Activated T-cell treated with anti-CD3 and anti-CD28 coated beads, Interleukin-2, amount 50 U/mL, for 24 hours (primary cell): ENCODE results near the gene MS4A8.
"Not testable (repeated sequence)": the region's sequence is repeated elsewhere in the genome, so short reads cannot be mapped to it uniquely, and the experiment has no call there.

ENCODE experiments used
- DNase-seq: peaks from one replicate; pipeline ENCODE4 v3.0.0-alpha.2; 2020
- H3K27ac Mint-ChIP-seq: 2 replicates; pipeline ENCODE4 v1.8.0; 2020; ENCODE audit warnings: mild to moderate bottlenecking, mixed read lengths
- H3K27me3 Mint-ChIP-seq: 2 replicates; pipeline ENCODE4 v1.8.0; 2020; ENCODE audit warnings: mixed read lengths
- H3K36me3 Mint-ChIP-seq: 2 replicates; pipeline ENCODE4 v1.8.0; 2020; ENCODE audit warnings: low read depth, mixed read lengths
- H3K4me1 Mint-ChIP-seq: 2 replicates; pipeline ENCODE4 v1.8.0; 2020; ENCODE audit warnings: low read depth, mixed read lengths
- H3K4me3 Mint-ChIP-seq: 2 replicates; pipeline ENCODE4 v1.8.0; 2020; ENCODE audit warnings: mild to moderate bottlenecking, moderate library complexity, mixed read lengths
- H3K9me3 Mint-ChIP-seq: 2 replicates; pipeline ENCODE4 v1.8.0; 2020; ENCODE audit warnings: mixed read lengths

The MS4A8 gene

GRCh38 chr11:60747359-60747873 is 48.0 kb downstream of the MS4A8 start:
- Mint-ChIP-seq H3K27ac (no peak overlapping the region), H3K27me3 (peaks cover 30% of the 10 kb centered on the region), H3K9me3 (no peaks in the 10 kb centered on the region), H3K4me3 (no peak overlapping the region), H3K4me1 (no peaks in the 10 kb centered on the region), H3K36me3 (no peaks in the 10 kb centered on the region)
- DNase-seq = no peak

GRCh38 chr11:60748225-60748624 is 48.8 kb downstream of the MS4A8 start:
- no peak overlapping the region for H3K27ac Mint-ChIP-seq
- peaks cover 37% of the 10 kb centered on the region for H3K27me3 Mint-ChIP-seq
- no peaks in the 10 kb centered on the region for H3K9me3 Mint-ChIP-seq
- H3K4me3 Mint-ChIP-seq = no peak overlapping the region
- no peak for DNase-seq
- no peaks in the 10 kb centered on the region for H3K4me1 Mint-ChIP-seq
- H3K36me3 Mint-ChIP-seq = no peaks in the 10 kb centered on the region

- H3K9me3 Mint-ChIP-seq = no peaks in the 10 kb centered on the region
- no peak overlapping the region for H3K4me3 Mint-ChIP-seq
- no peaks in the 10 kb centered on the region for H3K4me1 Mint-ChIP-seq
- no peak for DNase-seq
- H3K36me3 Mint-ChIP-seq = no peaks in the 10 kb centered on the region
- H3K27me3 Mint-ChIP-seq = peaks cover 38% of the 10 kb centered on the region
- no peak overlapping the region for H3K27ac Mint-ChIP-seq
Measured at GRCh38 chr11:60748821-60749220, 49.4 kb downstream of the MS4A8 start.

- Mint-ChIP-seq H3K27me3 (peaks cover 34% of the 10 kb centered on the region), H3K9me3 (no peaks in the 10 kb centered on the region), H3K36me3 (no peaks in the 10 kb centered on the region), H3K4me3 (no peak overlapping the region), H3K4me1 (no peaks in the 10 kb centered on the region), H3K27ac (no peak overlapping the region)
- DNase-seq = no peak
Measured at GRCh38 chr11:60750911-60751310, 51.5 kb downstream of the MS4A8 start.

- no peak for DNase-seq
- no peak overlapping the region for H3K4me3 Mint-ChIP-seq
- peaks cover 40% of the 10 kb centered on the region for H3K27me3 Mint-ChIP-seq
- H3K9me3 Mint-ChIP-seq = no peaks in the 10 kb centered on the region
- H3K36me3 Mint-ChIP-seq = no peaks in the 10 kb centered on the region
- no peak overlapping the region for H3K27ac Mint-ChIP-seq
- H3K4me1 Mint-ChIP-seq = no peaks in the 10 kb centered on the region
Measured at GRCh38 chr11:60753309-60753708, 53.9 kb downstream of the MS4A8 start.

GRCh38 chr11:60754887-60755286 is 55.5 kb downstream of the MS4A8 start:
- Mint-ChIP-seq H3K27ac (no peak overlapping the region), H3K27me3 (peaks cover 52% of the 10 kb centered on the region), H3K4me1 (no peaks in the 10 kb centered on the region), H3K4me3 (no peak overlapping the region), H3K9me3 (no peaks in the 10 kb centered on the region), H3K36me3 (no peaks in the 10 kb centered on the region)
- DNase-seq = no peak

- Mint-ChIP-seq H3K9me3 (no peaks in the 10 kb centered on the region), H3K4me1 (no peaks in the 10 kb centered on the region), H3K27me3 (peaks cover 47% of the 10 kb centered on the region), H3K27ac (no peak within 1 kb of the TSS), H3K36me3 (no peaks in the 10 kb centered on the region), H3K4me3 (no peak within 1 kb of the TSS)
- DNase-seq = no peak
Measured at GRCh38 chr11:60756307-60757032, 57.1 kb downstream of the MS4A8 start, which contains the start of gene MS4A15. Gene MS4A15, plus strand, starts transcription at chr11:60756867. Its CDS starts 6,867 bp downstream, at chr11:60763734.

GRCh38 chr11:60757231-60757800 is 57.9 kb downstream of the MS4A8 start:
- no peak for DNase-seq
- Mint-ChIP-seq H3K27ac (no peak overlapping the region), H3K4me1 (no peaks in the 10 kb centered on the region), H3K36me3 (no peaks in the 10 kb centered on the region), H3K4me3 (no peak overlapping the region), H3K9me3 (no peaks in the 10 kb centered on the region), H3K27me3 (peaks cover 39% of the 10 kb centered on the region)

GRCh38 chr11:60758671-60759070 is 59.3 kb downstream of the MS4A8 start:
- H3K4me3 Mint-ChIP-seq, DNase-seq, H3K27ac Mint-ChIP-seq, H3K36me3 Mint-ChIP-seq, H3K4me1 Mint-ChIP-seq, H3K9me3 Mint-ChIP-seq: not testable (repeated sequence)
- H3K27me3 Mint-ChIP-seq = peaks cover 32% of the 10 kb centered on the region

GRCh38 chr11:60759438-60760225 is 60.2 kb downstream of the MS4A8 start:
- H3K9me3 Mint-ChIP-seq, H3K4me1 Mint-ChIP-seq, H3K27ac Mint-ChIP-seq, H3K36me3 Mint-ChIP-seq, H3K4me3 Mint-ChIP-seq, DNase-seq: not testable (repeated sequence)
- H3K27me3 Mint-ChIP-seq = peaks cover 40% of the 10 kb centered on the region

- no peak overlapping the region for H3K4me3 Mint-ChIP-seq
- no peak for DNase-seq
- H3K4me1 Mint-ChIP-seq = no peaks in the 10 kb centered on the region
- peaks cover 48% of the 10 kb centered on the region for H3K27me3 Mint-ChIP-seq
- H3K36me3 Mint-ChIP-seq = no peaks in the 10 kb centered on the region
- no peak overlapping the region for H3K27ac Mint-ChIP-seq
- H3K9me3 Mint-ChIP-seq = no peaks in the 10 kb centered on the region
Measured at GRCh38 chr11:60761436-60762190, 62.2 kb downstream of the MS4A8 start.

- Mint-ChIP-seq H3K27me3 (peaks cover 44% of the 10 kb centered on the region), H3K36me3 (no peaks in the 10 kb centered on the region), H3K9me3 (no peaks in the 10 kb centered on the region), H3K4me1 (no peaks in the 10 kb centered on the region), H3K4me3 (no peak overlapping the region), H3K27ac (no peak overlapping the region)
- DNase-seq = no peak
Measured at GRCh38 chr11:60762851-60763691, 63.7 kb downstream of the MS4A8 start.

- peaks cover 38% of the 10 kb centered on the region for H3K27me3 Mint-ChIP-seq
- H3K27ac Mint-ChIP-seq = no peak overlapping the region
- no peaks in the 10 kb centered on the region for H3K9me3 Mint-ChIP-seq
- no peaks in the 10 kb centered on the region for H3K4me1 Mint-ChIP-seq
- no peak overlapping the region for H3K4me3 Mint-ChIP-seq
- no peak for DNase-seq
- H3K36me3 Mint-ChIP-seq = no peaks in the 10 kb centered on the region
Measured at GRCh38 chr11:60763692-60764369, 64.4 kb downstream of the MS4A8 start.
